Fibroblast of skin of back (primary cell): Measurements from ENCODE around the gene FOXK2.

Experiments
- DNase-seq: peaks from one replicate; pipeline ENCODE4 v3.0.0-alpha.2; 2013

The FOXK2 gene

DNA sequence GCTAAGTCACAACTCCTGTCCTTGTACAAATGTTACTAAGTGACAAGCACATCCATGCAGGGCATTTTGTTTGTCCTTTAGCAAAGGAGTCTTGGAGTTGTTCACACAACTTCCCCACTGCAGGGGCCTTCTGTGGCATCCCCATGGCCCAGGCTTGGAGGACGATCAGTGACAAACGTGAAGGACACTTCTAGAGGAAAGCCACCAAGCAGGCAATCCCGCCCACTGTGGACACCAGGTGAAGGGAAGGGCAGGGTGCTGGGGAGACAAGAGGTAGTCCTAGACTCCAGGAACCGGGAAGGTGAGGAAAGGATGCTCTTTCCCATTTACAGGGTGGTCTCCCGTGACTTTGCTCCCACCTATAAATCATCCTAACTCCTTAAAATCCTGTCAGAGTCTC, 124.6 kb downstream of the FOXK2 start:
- no peak for DNase-seq

DNA sequence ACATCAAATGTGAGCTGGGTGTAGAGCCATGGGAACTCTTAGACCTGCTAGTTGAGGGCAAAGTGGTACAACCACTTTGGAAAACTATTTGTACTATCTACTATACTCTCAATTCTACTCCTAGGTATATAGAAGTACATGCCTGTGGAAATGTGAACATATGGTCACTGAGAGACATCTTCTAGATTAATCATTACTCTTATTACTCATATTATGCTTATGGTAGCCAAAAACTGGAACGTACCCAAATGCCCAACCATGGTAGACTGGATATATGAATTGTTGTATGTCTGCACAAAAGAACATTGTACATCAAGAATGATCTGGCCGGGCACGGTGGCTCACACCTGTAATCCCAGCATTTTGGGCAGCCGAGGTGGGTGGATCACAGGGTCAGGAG, 126.0 kb downstream of the FOXK2 start:
- DNase-seq, result peak; percentile 33

- DNase-seq, result peak; percentile 25
Observed at GRCh38 chr17:82647593-82648164, 128.1 kb downstream of the FOXK2 start.

- DNase-seq, result peak; percentile 97
Observed at GRCh38 chr17:82648165-82648668, 128.7 kb downstream of the FOXK2 start, which contains the start of gene WDR45B. WDR45B (minus strand) TSS chr17:82648444; CDS start chr17:82648340, 104 bp downstream.

DNA sequence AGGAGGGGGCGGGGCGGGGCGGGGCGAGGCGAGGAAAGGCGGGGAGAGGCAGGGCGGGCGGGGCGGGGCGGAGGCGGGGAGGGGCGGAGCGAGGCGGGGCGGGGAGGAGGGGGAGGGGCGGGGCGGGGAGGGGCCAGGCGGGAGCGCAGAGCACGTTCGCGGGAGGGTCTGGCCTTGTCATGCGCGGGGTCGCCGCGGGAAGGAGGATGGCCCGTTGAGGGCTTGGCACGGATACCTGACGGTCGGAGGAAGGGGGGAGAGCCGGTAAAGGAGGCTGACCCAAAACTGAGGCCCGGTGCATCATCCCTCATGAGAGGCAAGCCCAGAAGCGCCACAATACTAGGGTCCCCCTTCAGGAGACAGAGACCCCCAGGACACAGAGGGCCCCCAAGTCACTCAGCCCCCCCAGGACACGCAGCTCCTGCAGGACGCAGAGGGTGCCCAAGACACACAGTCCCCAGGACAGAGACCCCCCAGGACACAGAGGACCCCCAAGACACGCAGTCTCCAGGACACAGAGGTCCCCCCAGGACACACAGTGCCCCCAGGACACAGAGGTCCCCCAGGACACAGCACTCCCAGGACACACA, 129.3 kb downstream of the FOXK2 start:
- peak; percentile 26 for DNase-seq

DNA sequence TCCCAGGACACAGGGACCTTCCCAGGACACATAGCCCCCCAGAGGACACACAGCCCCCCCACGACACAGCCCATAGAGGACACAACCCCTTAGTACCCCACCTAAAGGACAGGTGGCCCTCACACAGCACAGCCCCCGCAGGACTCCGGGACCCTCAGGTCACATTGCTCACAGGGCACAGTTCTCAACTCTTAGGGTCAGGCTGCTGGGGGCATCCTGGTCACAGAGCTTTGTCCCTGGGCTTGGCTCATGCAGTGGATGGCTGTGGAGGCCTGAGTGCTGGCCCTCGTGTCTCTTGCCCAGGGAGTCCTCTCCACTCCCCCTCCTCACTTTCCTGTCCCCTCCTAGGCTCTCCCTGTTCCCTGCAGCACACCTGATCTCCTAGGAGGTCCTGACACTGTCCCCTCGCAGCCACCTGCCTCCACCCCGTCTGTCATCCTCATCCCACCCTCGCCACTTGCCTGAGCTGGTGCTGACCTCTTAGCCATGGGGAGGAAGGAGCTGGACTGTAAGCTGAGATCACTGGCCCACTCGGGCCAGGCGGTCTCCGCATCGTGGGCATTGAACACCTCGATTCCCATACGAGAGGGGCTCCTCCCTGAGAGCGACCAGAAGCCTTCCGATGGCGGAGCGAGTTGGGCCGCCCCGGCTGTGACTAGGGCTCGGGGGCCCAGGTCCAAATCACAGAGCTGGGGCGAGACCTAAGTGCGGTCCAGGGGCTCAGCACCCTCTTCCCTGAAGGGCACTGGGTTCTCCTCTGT, 130.1 kb downstream of the FOXK2 start:
- no peak for DNase-seq

- no peak for DNase-seq
Observed at GRCh38 chr17:82650723-82651122, 131.2 kb downstream of the FOXK2 start.

GRCh38 chr17:82653651-82654528, 134.4 kb downstream of the FOXK2 start:
- DNase-seq, result no peak
